ENCODE data around the gene NFATC2IP. TPM values are rescaled to one million over a fixed set of nuclear protein-coding genes. Genes with fewer than 3 reads are reported as not detected.

NFATC2IP gene
- 100 to 1,000 TPM in 3 of 5 donors, 10 to 100 TPM in 2; 78.5 to 111 (median 100) TPM for total RNA-seq
- 55.3 TPM for total RNA-seq (2013)
- 70.3 to 155 (median 105) reads per million in 29 experiments for total RNA-seq

DNA sequence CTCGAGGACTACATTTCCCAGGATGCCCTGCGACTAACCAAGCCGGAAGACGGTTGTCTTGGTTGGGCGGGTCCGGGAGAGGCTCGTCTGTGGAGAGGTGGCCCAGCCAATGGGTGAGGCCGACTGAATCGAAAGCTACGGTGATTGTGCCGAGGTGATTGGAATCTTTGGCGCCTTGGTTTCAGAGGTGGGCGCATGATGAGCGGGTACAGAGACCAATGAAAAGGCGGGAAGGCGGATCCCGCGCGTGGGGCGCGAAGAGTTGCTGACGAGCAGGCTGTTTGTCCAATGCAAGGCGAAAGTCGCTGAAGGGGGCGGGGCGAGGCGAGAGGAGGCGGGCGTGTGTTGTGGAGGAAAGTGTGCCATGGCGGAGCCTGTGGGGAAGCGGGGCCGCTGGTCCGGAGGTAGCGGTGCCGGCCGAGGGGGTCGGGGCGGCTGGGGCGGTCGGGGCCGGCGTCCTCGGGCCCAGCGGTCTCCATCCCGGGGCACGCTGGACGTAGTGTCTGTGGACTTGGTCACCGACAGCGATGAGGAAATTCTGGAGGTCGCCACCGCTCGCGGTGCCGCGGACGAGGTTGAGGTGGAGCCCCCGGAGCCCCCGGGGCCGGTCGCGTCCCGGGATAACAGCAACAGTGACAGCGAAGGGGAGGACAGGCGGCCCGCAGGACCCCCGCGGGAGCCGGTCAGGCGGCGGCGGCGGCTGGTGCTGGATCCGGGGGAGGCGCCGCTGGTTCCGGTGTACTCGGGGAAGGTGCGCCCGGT lies at the start of gene NFATC2IP:
Gene NFATC2IP (plus strand): TSS at position 290 of the 762 bp plus-strand sequence. CDS start 75 bp downstream, at position 365.
- peak; percentile 98 to 100 (median 99) for DNase-seq
- peaks cover 10 to 36% of the 10 kb centered on the region in 2 experiments for H3K4me1 ChIP-seq (ENCODE audit: control insufficient read depth in 1 of 2, extremely low read depth in 1 of 2, insufficient read depth in 2 of 2, low read length in 2 of 2)
- H3K27ac ChIP-seq (ENCODE audit: low read length): peak within 1 kb of the TSS; percentile 47
- ATAC-seq (replicated peaks in 1 of 4): peak; percentile 93 to 96 (median 94)
- H3K4me3 ChIP-seq (ENCODE audit: control insufficient read depth in 1 of 2, extremely low read depth in 1 of 2, low read length in 1 of 2): peak within 1 kb of the TSS; percentile 73 to 74
- ChIA-PET CTCF (interaction anchor here in 1 of 2 donors (0.6 to 1.3 kb wide), 7 partner anchors 14 to 840 kb away, joined by 3 to 8 read pairs (median 3); partner anchors contain the start of genes CLN3, KIF22, LAT and TUFM), POLR2A (interaction anchor here (0.6 to 0.9 kb wide), 4 partner anchors 19 to 649 kb away, joined by 4 to 7 read pairs (median 4); no protein-coding TSS in a partner anchor)
- peak within 1 kb of the TSS; percentile 92 to 96 (median 96) for H3K4me3 Mint-ChIP-seq
- peak within 1 kb of the TSS; percentile 91 to 93 for H3K27ac Mint-ChIP-seq
- H3K27me3 ChIP-seq (replicated peaks in 1 of 2; ENCODE audit: control insufficient read depth in 2 of 2, extremely low read depth in 1 of 2, insufficient read depth in 2 of 2, low read length in 1 of 2): no peaks in the 10 kb centered on the region
- H3K4me1 Mint-ChIP-seq: peaks cover 31 to 36% (median 33%) of the 10 kb centered on the region in 3 donors
- no peaks in the 10 kb centered on the region for H3K9me3 Mint-ChIP-seq
- WGBS (ENCODE audit: insufficient coverage): under 1% methylated on average over 78 of the region's 79 CpGs
- peaks cover 4 to 35% of the 10 kb centered on the region in 2 donors for H3K36me3 ChIP-seq (ENCODE audit: control insufficient read depth in 2 of 2, extremely low read depth in 1 of 2, insufficient read depth in 1 of 2, low read length in 1 of 2)
- no peaks in the 10 kb centered on the region for H3K9me3 ChIP-seq
- H3K27me3 Mint-ChIP-seq: no peaks in the 10 kb centered on the region
- H3K36me3 Mint-ChIP-seq: peaks cover 18% of the 10 kb centered on the region

DNA sequence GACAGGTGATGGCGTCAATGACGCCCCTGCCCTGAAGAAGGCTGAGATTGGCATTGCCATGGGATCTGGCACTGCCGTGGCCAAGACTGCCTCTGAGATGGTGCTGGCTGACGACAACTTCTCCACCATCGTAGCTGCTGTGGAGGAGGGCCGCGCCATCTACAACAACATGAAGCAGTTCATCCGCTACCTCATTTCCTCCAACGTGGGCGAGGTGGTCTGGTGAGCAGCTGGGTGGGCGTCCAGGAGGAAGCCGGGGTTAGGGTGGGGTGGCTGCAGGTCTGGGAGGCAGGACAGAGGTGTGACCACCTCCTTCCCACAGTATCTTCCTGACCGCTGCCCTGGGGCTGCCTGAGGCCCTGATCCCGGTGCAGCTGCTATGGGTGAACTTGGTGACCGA lies 48.9 kb upstream of the NFATC2IP start:
- H3K36me3 Mint-ChIP-seq: no peaks in the 10 kb centered on the region
- no peaks in the 10 kb centered on the region for H3K9me3 Mint-ChIP-seq
- no peaks in the 10 kb centered on the region for H3K27me3 Mint-ChIP-seq
- H3K27ac Mint-ChIP-seq: no peak overlapping the region
- Histone ChIP-seq H3K27ac (ENCODE audit: low read length) (no peak overlapping the region), H3K9me3 (no peaks in the 10 kb centered on the region), H3K4me3 (ENCODE audit: control insufficient read depth in 1 of 2, extremely low read depth in 1 of 2, low read length in 1 of 2) (no peak overlapping the region), H3K4me1 (ENCODE audit: control insufficient read depth in 1 of 2, extremely low read depth in 1 of 2, insufficient read depth in 2 of 2, low read length in 2 of 2) (peaks cover 0 to 6% of the 10 kb centered on the region in 2 experiments), H3K27me3 (replicated peaks in 1 of 2; ENCODE audit: control insufficient read depth in 2 of 2, extremely low read depth in 1 of 2, insufficient read depth in 2 of 2, low read length in 1 of 2) (no peaks in the 10 kb centered on the region), H3K36me3 (ENCODE audit: control insufficient read depth in 2 of 2, extremely low read depth in 1 of 2, insufficient read depth in 1 of 2, low read length in 1 of 2) (peaks cover 5 to 7% of the 10 kb centered on the region in 2 donors)
- no peak overlapping the region for H3K4me3 Mint-ChIP-seq
- ATAC-seq (replicated peaks in 1 of 4) (no peak), DNase-seq (no peak)
- POLR2A ChIA-PET: interaction anchor here in 1 of 2 donors (0.7 kb wide), 1 partner anchor 22 kb away, joined by 3 read pairs; no protein-coding TSS in a partner anchor
- CTCF ChIA-PET: no interaction called here
- no CpG with 5 or more reads among the region's 15 CpGs for WGBS (ENCODE audit: insufficient coverage)
- H3K4me1 Mint-ChIP-seq: peaks cover 0 to 3% (median 0%) of the 10 kb centered on the region in 3 donors

DNA sequence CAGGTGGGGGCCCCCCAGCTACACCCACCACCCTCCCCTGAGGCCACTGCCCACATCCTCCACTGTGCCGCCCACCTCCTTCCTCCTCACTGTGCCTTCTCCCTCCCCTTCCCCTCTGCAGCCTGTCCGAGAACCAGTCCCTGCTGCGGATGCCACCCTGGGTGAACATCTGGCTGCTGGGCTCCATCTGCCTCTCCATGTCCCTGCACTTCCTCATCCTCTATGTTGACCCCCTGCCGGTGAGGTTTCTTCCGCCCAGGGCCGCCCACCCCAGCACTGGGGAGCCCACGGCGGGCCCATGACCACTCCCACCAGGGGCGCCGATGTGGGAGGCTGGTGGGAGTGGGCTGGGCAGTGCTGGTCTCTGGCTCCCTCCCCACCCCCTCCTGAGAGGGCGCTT lies 47.8 kb upstream of the NFATC2IP start:
- H3K27me3 ChIP-seq (replicated peaks in 1 of 2; ENCODE audit: control insufficient read depth in 2 of 2, extremely low read depth in 1 of 2, insufficient read depth in 2 of 2, low read length in 1 of 2): no peaks in the 10 kb centered on the region
- Mint-ChIP-seq H3K36me3 (no peaks in the 10 kb centered on the region), H3K27ac (no peak overlapping the region), H3K9me3 (no peaks in the 10 kb centered on the region), H3K4me1 (peaks cover 0 to 3% (median 0%) of the 10 kb centered on the region in 3 donors), H3K4me3 (no peak overlapping the region), H3K27me3 (no peaks in the 10 kb centered on the region)
- DNase-seq (no peak), ATAC-seq (replicated peaks in 1 of 4) (peak in 3 of 4 experiments; percentile 12 to 32 (median 22))
- no peak overlapping the region for H3K4me3 ChIP-seq (ENCODE audit: control insufficient read depth in 1 of 2, extremely low read depth in 1 of 2, low read length in 1 of 2)
- CTCF ChIA-PET: no interaction called here
- H3K27ac ChIP-seq (ENCODE audit: low read length): no peak overlapping the region
- POLR2A ChIA-PET: no interaction called here
- H3K36me3 ChIP-seq (ENCODE audit: control insufficient read depth in 2 of 2, extremely low read depth in 1 of 2, insufficient read depth in 1 of 2, low read length in 1 of 2): peaks cover 5 to 8% of the 10 kb centered on the region in 2 donors
- 44% methylated on average over 4 of the region's 11 CpGs for WGBS (ENCODE audit: insufficient coverage)
- H3K9me3 ChIP-seq: no peaks in the 10 kb centered on the region
- H3K4me1 ChIP-seq (ENCODE audit: control insufficient read depth in 1 of 2, extremely low read depth in 1 of 2, insufficient read depth in 2 of 2, low read length in 2 of 2): peaks cover 0 to 6% of the 10 kb centered on the region in 2 experiments

DNA sequence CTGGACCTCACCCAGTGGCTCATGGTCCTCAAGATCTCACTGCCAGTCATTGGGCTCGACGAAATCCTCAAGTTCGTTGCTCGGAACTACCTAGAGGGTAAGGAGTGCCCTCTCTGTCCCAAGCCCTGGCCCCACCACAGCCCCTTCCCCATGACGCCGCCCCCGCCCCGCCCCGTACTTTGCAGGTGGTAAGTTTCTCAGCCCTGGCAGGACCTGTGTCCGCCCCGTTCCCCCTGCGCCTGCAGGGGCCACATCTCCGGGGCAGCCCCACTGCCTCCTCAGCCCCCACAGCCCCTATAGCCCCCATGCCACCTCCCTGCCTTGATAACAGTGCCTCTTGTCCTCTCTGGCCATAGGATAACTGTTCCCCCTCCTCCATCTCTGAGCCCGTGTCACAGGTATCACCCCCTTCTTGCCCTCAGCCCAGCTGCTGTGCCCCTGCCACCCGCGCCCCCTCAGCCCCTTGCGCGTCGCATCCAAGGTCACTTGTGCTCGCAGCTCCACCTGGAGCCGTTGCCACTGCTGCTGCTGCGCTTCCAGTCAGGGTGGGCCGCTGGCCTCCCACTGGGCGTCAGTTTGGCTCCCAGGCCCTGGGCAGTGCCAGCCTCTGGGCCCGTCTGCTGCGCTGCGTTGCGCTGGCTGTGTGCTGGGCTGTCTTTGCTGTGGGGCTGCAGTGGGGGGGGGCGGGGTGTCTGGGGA lies 47.2 kb upstream of the NFATC2IP start:
- Histone ChIP-seq H3K27ac (ENCODE audit: low read length) (no peak overlapping the region), H3K27me3 (replicated peaks in 1 of 2; ENCODE audit: control insufficient read depth in 2 of 2, extremely low read depth in 1 of 2, insufficient read depth in 2 of 2, low read length in 1 of 2) (no peaks in the 10 kb centered on the region), H3K4me1 (ENCODE audit: control insufficient read depth in 1 of 2, extremely low read depth in 1 of 2, insufficient read depth in 2 of 2, low read length in 2 of 2) (peaks cover 0 to 6% of the 10 kb centered on the region in 2 experiments), H3K36me3 (ENCODE audit: control insufficient read depth in 2 of 2, extremely low read depth in 1 of 2, insufficient read depth in 1 of 2, low read length in 1 of 2) (peaks cover 11 to 13% of the 10 kb centered on the region in 2 donors), H3K9me3 (no peaks in the 10 kb centered on the region), H3K4me3 (ENCODE audit: control insufficient read depth in 1 of 2, extremely low read depth in 1 of 2, low read length in 1 of 2) (no peak overlapping the region)
- CTCF ChIA-PET: no interaction called here
- Mint-ChIP-seq H3K27ac (no peak overlapping the region), H3K36me3 (no peaks in the 10 kb centered on the region), H3K9me3 (no peaks in the 10 kb centered on the region), H3K27me3 (no peaks in the 10 kb centered on the region), H3K4me3 (no peak overlapping the region), H3K4me1 (peaks cover 0 to 3% (median 0%) of the 10 kb centered on the region in 3 donors)
- WGBS (ENCODE audit: insufficient coverage): 88% methylated on average over 19 of the region's 29 CpGs
- DNase-seq (no peak), ATAC-seq (replicated peaks in 1 of 4) (peak in 1 of 4 experiments; percentile 19)
- POLR2A ChIA-PET: no interaction called here

DNA sequence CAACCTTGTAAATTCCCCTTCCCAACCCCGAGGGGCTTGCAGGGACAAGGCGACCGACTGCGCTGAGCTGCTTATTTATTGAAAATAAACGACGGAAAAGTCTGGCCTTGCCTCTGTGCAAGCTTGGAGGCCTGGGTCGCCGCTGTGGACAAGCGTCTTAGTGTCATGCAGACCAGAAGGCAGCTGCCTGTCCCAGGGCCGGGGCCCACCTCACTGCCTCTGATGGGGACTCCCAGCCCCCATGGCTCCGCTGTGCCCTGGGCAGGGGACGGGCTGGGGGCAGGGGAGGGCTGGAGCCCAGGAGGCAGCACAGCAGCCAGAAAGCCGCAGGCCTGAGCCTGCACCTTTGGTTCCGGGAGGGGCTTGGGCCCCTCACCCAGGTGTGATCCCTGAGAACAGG lies 46.4 kb upstream of the NFATC2IP start:
- WGBS (ENCODE audit: insufficient coverage): 98% methylated on average over 14 of the region's 14 CpGs
- H3K9me3 ChIP-seq: no peaks in the 10 kb centered on the region
- no peak overlapping the region for H3K4me3 ChIP-seq (ENCODE audit: control insufficient read depth in 1 of 2, extremely low read depth in 1 of 2, low read length in 1 of 2)
- CTCF ChIA-PET: no interaction called here
- peaks cover 13 to 15% of the 10 kb centered on the region in 2 donors for H3K36me3 ChIP-seq (ENCODE audit: control insufficient read depth in 2 of 2, extremely low read depth in 1 of 2, insufficient read depth in 1 of 2, low read length in 1 of 2)
- POLR2A ChIA-PET: no interaction called here
- Mint-ChIP-seq H3K4me3 (no peak overlapping the region), H3K27me3 (no peaks in the 10 kb centered on the region), H3K4me1 (peaks cover 0 to 3% (median 0%) of the 10 kb centered on the region in 3 donors), H3K27ac (no peak overlapping the region), H3K36me3 (no peaks in the 10 kb centered on the region), H3K9me3 (no peaks in the 10 kb centered on the region)
- no peak for DNase-seq
- H3K27ac ChIP-seq (ENCODE audit: low read length): no peak overlapping the region
- H3K4me1 ChIP-seq (ENCODE audit: control insufficient read depth in 1 of 2, extremely low read depth in 1 of 2, insufficient read depth in 2 of 2, low read length in 2 of 2): peaks cover 0 to 6% of the 10 kb centered on the region in 2 experiments
- ATAC-seq (replicated peaks in 1 of 4): no peak
- H3K27me3 ChIP-seq (replicated peaks in 1 of 2; ENCODE audit: control insufficient read depth in 2 of 2, extremely low read depth in 1 of 2, insufficient read depth in 2 of 2, low read length in 1 of 2): no peaks in the 10 kb centered on the region

DNA sequence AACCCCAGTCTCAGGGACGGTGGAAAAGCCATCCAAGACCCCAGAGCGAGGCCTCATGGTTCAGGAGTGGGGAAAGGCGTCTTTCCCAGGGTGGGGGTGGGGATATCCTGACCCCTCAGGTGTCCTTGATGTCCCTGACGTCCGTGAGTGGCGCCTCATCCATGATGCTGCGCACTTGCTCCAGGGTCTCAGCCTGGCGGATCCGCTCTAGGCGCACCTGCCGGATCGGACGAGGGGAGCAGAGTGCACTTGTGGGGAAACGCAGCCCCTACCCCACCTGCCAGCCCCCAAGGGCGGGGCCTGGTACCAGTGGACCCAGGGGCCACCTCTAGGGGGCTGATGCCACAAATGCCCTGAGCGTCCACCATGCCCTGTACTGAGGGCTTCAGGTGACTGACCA lies 45.9 kb upstream of the NFATC2IP start:
- Histone ChIP-seq H3K4me3 (ENCODE audit: control insufficient read depth in 1 of 2, extremely low read depth in 1 of 2, low read length in 1 of 2) (no peak overlapping the region), H3K27me3 (replicated peaks in 1 of 2; ENCODE audit: control insufficient read depth in 2 of 2, extremely low read depth in 1 of 2, insufficient read depth in 2 of 2, low read length in 1 of 2) (no peaks in the 10 kb centered on the region), H3K9me3 (no peaks in the 10 kb centered on the region), H3K36me3 (ENCODE audit: control insufficient read depth in 2 of 2, extremely low read depth in 1 of 2, insufficient read depth in 1 of 2, low read length in 1 of 2) (peaks cover 15% of the 10 kb centered on the region in 2 donors), H3K4me1 (ENCODE audit: control insufficient read depth in 1 of 2, extremely low read depth in 1 of 2, insufficient read depth in 2 of 2, low read length in 2 of 2) (peaks cover 0 to 6% of the 10 kb centered on the region in 2 experiments), H3K27ac (ENCODE audit: low read length) (no peak overlapping the region)
- ATAC-seq (replicated peaks in 1 of 4) (no peak), DNase-seq (no peak)
- WGBS (ENCODE audit: insufficient coverage): over 99% methylated on average over 15 of the region's 16 CpGs
- ChIA-PET POLR2A (no interaction called here), CTCF (no interaction called here)
- Mint-ChIP-seq H3K4me1 (peaks cover 0 to 3% (median 0%) of the 10 kb centered on the region in 3 donors), H3K27ac (no peak overlapping the region), H3K36me3 (no peaks in the 10 kb centered on the region), H3K4me3 (no peak overlapping the region), H3K9me3 (no peaks in the 10 kb centered on the region), H3K27me3 (no peaks in the 10 kb centered on the region)

Measured in T-cell (primary cell).